GM23338 (cell line): ENCODE results near the gene VPS41. TPM values are rescaled to one million over a fixed set of nuclear protein-coding genes. Genes with fewer than 3 reads are reported as not detected.

ENCODE experiments used
- ATAC-seq: fragments of 200-7000 bp; cut with Tn5 transposase; 3 replicates; pipeline ENCODE4 v1.9.1; 2020
- DNase-seq: peaks from one replicate; pipeline ENCODE4 v3.0.0-alpha.2; 2015; ENCODE audit warnings: low spot score
- H2AFZ ChIP-seq: fragments of 200-600 bp; sonication (generic); 2 replicates; pipeline ENCODE4 v1.8.0; 2016; ENCODE audit warnings: antibody characterized with exemption, mild to moderate bottlenecking, moderate library complexity
- H3F3A ChIP-seq: fragments of 200-600 bp; sonication (generic); replicated peaks from 2 replicates; pipeline ENCODE4 v1.8.0; 2017; ENCODE audit warnings: antibody characterized with exemption, mixed run types, low read depth
- H3K27ac ChIP-seq: fragments of 200-600 bp; sonication (generic); 2 replicates; pipeline ENCODE4 v1.6.1; 2016; ENCODE audit warnings: low read depth
- H3K27me3 ChIP-seq: fragments of 200-600 bp; sonication (generic); 2 replicates; pipeline ENCODE4 v1.8.0; 2016; ENCODE audit warnings: mild to moderate bottlenecking, mixed run types, moderate library complexity; ENCODE audit not compliant: insufficient read depth
- H3K36me3 ChIP-seq: fragments of 200-600 bp; sonication (generic); 2 replicates; pipeline ENCODE4 v1.8.0; 2016; ENCODE audit warnings: mild to moderate bottlenecking; ENCODE audit not compliant: insufficient read depth
- H3K4me1 ChIP-seq: fragments of 200-600 bp; sonication (generic); 2 replicates; pipeline ENCODE4 v1.8.0; 2016; ENCODE audit warnings: mild to moderate bottlenecking, moderate library complexity; ENCODE audit not compliant: insufficient read depth
- H3K4me2 ChIP-seq: fragments of 200-600 bp; sonication (generic); 2 replicates; pipeline ENCODE4 v1.7.1; 2017; ENCODE audit warnings: mixed run types
- H3K4me3 ChIP-seq: fragments of 200-600 bp; sonication (generic); 2 replicates; pipeline ENCODE4 v1.6.1; 2016; ENCODE audit warnings: mixed run types
- H3K79me2 ChIP-seq: fragments of 200-600 bp; sonication (generic); replicated peaks from 2 replicates; pipeline ENCODE4 v1.8.0; 2017; ENCODE audit warnings: mild to moderate bottlenecking; ENCODE audit not compliant: insufficient read depth
- H3K9me2 ChIP-seq: fragments of 200-600 bp; sonication (generic); 2 replicates; pipeline ENCODE4 v1.8.0; 2017; ENCODE audit not compliant: insufficient read depth
- H4K20me1 ChIP-seq: fragments of 200-600 bp; sonication (generic); replicated peaks from 2 replicates; pipeline ENCODE4 v1.8.0; 2017; ENCODE audit warnings: mild to moderate bottlenecking; ENCODE audit not compliant: insufficient read depth
- H3K27ac Mint-ChIP-seq: 2 replicates; pipeline ENCODE4 v1.8.0; 2020; ENCODE audit warnings: inconsistent platforms, mild to moderate bottlenecking, moderate library complexity, mixed read lengths
- H3K27me3 Mint-ChIP-seq: 3 replicates; pipeline ENCODE4 v1.8.0; 2022; ENCODE audit warnings: low read depth, mild to moderate bottlenecking, moderate library complexity, mixed read lengths, inconsistent platforms; ENCODE audit not compliant: insufficient read depth, poor library complexity
- H3K36me3 Mint-ChIP-seq: 3 replicates; pipeline ENCODE4 v1.8.0; 2021; ENCODE audit warnings: low read depth, mild to moderate bottlenecking, inconsistent platforms, moderate library complexity, mixed read lengths
- H3K4me1 Mint-ChIP-seq: 3 replicates; pipeline ENCODE4 v1.8.0; 2020; ENCODE audit warnings: mild to moderate bottlenecking, inconsistent platforms, mixed read lengths
- H3K4me3 Mint-ChIP-seq: 3 replicates; pipeline ENCODE4 v1.8.0; 2021; ENCODE audit warnings: moderate library complexity, mild to moderate bottlenecking, inconsistent platforms, mixed read lengths
- H3K9me3 Mint-ChIP-seq: 3 replicates; pipeline ENCODE4 v1.8.0; 2020; ENCODE audit warnings: moderate library complexity, mild to moderate bottlenecking, inconsistent platforms, mixed read lengths
- ETS1 ChIP-seq: IDR thresholded peaks from 2 replicates; pipeline ENCODE4 v1.6.1; 2016; ENCODE audit warnings: antibody characterized with exemption
- POLR2AphosphoS5 ChIP-seq: IDR thresholded peaks from 2 replicates; pipeline ENCODE4 v1.6.1; 2016; ENCODE audit warnings: antibody characterized with exemption, low read depth
- STAT1 ChIP-seq: IDR thresholded peaks from one replicate; pipeline ENCODE4 v1.6.1; 2016; ENCODE audit warnings: antibody characterized with exemption; ENCODE audit not compliant: unreplicated experiment
- ZNF462 ChIP-seq: fragments of 250-450 bp; sonication (Bioruptor Pico); IDR thresholded peaks from 2 replicates; pipeline ENCODE4 v1.5.0; 2020; ENCODE audit warnings: mild to moderate bottlenecking, moderate library complexity
- polyA plus RNA-seq: library from polyadenylated mRNA; unstranded; fragments of >200 nt; fragmentation: Nextera tagmentation; extraction: Ambion mirVana; gene quantifications from 2 replicates; pipeline ENCODE4 v1.2.1, GENCODE V29; 2016
- total RNA-seq: library from RNA; depleted of rRNA; stranded (reverse); fragments of >200 nt; shearing (Covaris generic); gene quantifications from 2 replicates; pipeline ENCODE4 v1.2.3, GENCODE V29; 2014
- TF ChIP-seq, protein P1 (sequence below), 2 experiments: fragments of 200-600 bp in 1 of 2; sonication (generic) in 1 of 2; conservative IDR thresholded peaks; 2 replicates each; pipeline versions ENCODE4 v1.5.1 to v1.6.1; 2016 to 2017; ENCODE audit warnings: antibody characterized with exemption in 2 of 2, low read depth in 2 of 2, mild to moderate bottlenecking in 2 of 2, moderate library complexity in 1 of 2

Gene VPS41
- total and polyA plus RNA-seq, 2 experiments from 2014 or later = 20.2 to 41.2 TPM

- Histone ChIP-seq H3K79me2 (no peaks in the 10 kb centered on the region), H3K27ac (no peak overlapping the region), H3K4me3 (no peak overlapping the region), H3K4me2 (no peak overlapping the region), H3K27me3 (no peaks in the 10 kb centered on the region), H2AFZ (no peak overlapping the region), H3K36me3 (no peaks in the 10 kb centered on the region), H3K9me2 (no peaks in the 10 kb centered on the region), H4K20me1 (no peaks in the 10 kb centered on the region), H3F3A (no peaks in the 10 kb centered on the region), H3K4me1 (peaks cover 23% of the 10 kb centered on the region)
- 0 out of 3 replicates have a peak, but pooled peaks cover 2% of the 10 kb centered on the region for H3K36me3 Mint-ChIP-seq
- H3K4me1 Mint-ChIP-seq = peaks cover 33% of the 10 kb centered on the region
- no peaks in the 10 kb centered on the region for H3K9me3 Mint-ChIP-seq
- no peak for ATAC-seq
- H3K27ac Mint-ChIP-seq = no peak overlapping the region
- peak; percentile 76 for DNase-seq
- peaks cover 4% of the 10 kb centered on the region for H3K27me3 Mint-ChIP-seq
- no peak for TF ChIP-seq STAT1
- TF ChIP-seq, protein P1, sequence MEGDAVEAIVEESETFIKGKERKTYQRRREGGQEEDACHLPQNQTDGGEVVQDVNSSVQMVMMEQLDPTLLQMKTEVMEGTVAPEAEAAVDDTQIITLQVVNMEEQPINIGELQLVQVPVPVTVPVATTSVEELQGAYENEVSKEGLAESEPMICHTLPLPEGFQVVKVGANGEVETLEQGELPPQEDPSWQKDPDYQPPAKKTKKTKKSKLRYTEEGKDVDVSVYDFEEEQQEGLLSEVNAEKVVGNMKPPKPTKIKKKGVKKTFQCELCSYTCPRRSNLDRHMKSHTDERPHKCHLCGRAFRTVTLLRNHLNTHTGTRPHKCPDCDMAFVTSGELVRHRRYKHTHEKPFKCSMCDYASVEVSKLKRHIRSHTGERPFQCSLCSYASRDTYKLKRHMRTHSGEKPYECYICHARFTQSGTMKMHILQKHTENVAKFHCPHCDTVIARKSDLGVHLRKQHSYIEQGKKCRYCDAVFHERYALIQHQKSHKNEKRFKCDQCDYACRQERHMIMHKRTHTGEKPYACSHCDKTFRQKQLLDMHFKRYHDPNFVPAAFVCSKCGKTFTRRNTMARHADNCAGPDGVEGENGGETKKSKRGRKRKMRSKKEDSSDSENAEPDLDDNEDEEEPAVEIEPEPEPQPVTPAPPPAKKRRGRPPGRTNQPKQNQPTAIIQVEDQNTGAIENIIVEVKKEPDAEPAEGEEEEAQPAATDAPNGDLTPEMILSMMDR (conservative IDR thresholded peaks at IDR 0.05; ENCODE audit: low read depth in 2 of 2) = peak; percentile 82 to 98
- H3K4me3 Mint-ChIP-seq = no peak overlapping the region
Observed at GRCh38 chr7:38796626-38797501, 112.1 kb downstream of the VPS41 start.

GRCh38 chr7:38795593-38795992 lies 113.4 kb downstream of the VPS41 start:
- no peaks in the 10 kb centered on the region for H3K36me3 ChIP-seq
- Mint-ChIP-seq H3K4me1 (peaks cover 30% of the 10 kb centered on the region), H3K36me3 (peaks cover 5% of the 10 kb centered on the region; the same call in 1 of the 3 replicates), H3K9me3 (no peaks in the 10 kb centered on the region), H3K4me3 (no peak overlapping the region), H3K27me3 (peaks cover 4% of the 10 kb centered on the region), H3K27ac (no peak overlapping the region)
- no peak overlapping the region for H3K4me3 ChIP-seq
- no peak for DNase-seq
- no peaks in the 10 kb centered on the region for H3K9me2 ChIP-seq
- ATAC-seq = no peak
- H3F3A ChIP-seq = no peaks in the 10 kb centered on the region
- H3K4me2 ChIP-seq = no peak overlapping the region
- H2AFZ ChIP-seq = no peak overlapping the region
- H4K20me1 ChIP-seq = no peaks in the 10 kb centered on the region; the same call in 1 of the 2 replicates
- no peak for TF ChIP-seq ETS1
- no peak for TF ChIP-seq ZNF462 (CRISPR knock-in tag)
- no peak for TF ChIP-seq POLR2AphosphoS5
- H3K4me1 ChIP-seq = peaks cover 23% of the 10 kb centered on the region
- H3K27me3 ChIP-seq = no peaks in the 10 kb centered on the region
- H3K79me2 ChIP-seq = no peaks in the 10 kb centered on the region
- no peak overlapping the region for H3K27ac ChIP-seq
